CD4-positive, alpha-beta T cell treated with Interleukin-2 at 100 ng/mL for 4 hours (primary cell): ENCODE measurements around the gene SPATA19.

Source experiments
- DNase-seq: peaks from one replicate; pipeline ENCODE4 v3.0.0-alpha.2; 2020; ENCODE audit warnings: low spot score

Gene SPATA19

DNA sequence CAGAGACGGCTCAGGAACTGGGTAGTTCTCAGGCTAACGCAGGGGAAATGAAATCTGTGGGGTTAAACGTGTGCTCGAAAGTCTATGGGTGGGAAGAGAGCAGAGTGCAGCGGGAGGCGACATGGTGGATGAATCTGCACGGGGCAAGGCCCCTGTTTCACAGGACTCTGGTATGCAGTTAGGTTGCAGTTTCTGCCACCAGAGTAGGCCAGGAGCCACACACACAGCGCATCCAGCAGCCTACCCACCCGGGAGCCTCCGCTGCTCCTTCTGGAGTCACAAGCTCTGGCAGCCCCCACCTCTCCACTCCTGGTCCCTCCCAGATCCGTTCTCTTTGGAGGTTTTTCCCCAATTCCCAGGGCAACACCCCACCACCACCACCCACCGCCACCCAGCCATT is 27.0 kb downstream of the SPATA19 start:
- no peak for DNase-seq

DNA sequence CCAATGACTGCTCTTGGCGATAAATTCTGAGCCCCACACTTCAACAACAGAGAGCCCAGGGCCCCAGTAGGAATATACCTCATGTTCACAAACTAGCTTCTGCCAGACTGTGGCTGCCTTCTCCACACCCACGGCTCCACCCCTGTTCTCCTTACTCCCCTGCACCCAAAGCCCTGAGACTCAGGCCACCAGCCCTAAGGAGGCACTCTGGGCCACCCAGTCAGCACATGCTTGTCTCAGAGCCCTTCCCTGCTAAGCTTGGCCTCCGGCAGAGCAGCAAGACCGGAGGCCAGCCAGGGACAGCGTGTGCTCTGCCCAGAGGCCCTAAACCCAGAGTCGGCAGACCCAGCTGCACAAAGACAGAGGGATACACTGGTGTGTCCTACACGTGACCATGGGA is 27.9 kb downstream of the SPATA19 start:
- no peak for DNase-seq

DNA sequence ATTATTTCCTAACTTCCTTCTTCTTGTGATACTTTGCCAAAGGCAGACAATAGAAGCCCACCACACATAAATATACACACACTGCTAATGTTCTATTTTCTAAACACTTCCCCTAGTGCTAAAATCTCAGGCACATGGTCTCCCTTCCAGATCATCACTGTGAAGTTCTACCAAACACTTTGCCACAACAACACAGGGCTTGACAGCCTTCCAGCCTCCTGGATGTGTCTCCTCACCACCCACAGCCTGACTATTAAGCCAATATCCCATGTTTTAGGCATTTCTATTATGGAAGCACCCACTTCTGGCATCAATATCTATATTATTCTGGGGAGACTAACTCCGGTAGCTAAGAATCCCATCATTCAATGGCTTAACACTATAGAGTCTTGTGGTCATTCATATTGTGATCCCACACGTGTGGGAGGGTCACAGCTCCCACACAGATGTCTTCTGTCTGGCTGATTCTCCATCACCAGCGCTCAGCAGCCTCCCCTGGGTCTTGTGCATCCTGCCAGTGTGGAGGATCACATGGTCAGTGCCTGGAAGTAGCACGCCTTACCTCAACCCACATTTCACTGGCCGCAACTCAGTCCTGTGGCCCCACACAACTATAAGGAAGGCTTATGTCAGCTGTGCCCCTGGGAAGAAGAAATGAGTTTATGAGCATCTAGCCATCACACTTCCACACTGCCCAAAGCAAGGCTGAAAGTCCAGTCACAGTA is 29.0 kb downstream of the SPATA19 start:
- no peak for DNase-seq

DNA sequence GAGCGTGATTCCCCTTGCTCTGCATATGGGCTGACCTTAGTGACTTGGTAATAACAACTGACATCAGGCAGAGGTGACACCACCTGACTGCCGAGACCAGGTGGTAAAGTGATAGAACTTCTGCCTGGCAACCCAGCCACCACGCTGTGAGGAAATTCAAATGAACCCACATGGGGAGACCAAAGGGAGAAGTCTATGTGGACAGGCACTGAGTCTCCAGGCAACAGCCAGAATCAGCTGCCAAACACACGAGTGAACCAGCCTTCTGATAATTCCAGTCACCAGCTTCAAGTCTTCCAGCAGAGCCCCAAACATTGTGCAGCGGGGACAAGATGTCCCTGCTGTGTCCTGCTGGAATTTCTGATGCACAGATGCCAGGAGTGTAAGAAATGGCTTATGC is 29.7 kb downstream of the SPATA19 start:
- no peak for DNase-seq

DNA sequence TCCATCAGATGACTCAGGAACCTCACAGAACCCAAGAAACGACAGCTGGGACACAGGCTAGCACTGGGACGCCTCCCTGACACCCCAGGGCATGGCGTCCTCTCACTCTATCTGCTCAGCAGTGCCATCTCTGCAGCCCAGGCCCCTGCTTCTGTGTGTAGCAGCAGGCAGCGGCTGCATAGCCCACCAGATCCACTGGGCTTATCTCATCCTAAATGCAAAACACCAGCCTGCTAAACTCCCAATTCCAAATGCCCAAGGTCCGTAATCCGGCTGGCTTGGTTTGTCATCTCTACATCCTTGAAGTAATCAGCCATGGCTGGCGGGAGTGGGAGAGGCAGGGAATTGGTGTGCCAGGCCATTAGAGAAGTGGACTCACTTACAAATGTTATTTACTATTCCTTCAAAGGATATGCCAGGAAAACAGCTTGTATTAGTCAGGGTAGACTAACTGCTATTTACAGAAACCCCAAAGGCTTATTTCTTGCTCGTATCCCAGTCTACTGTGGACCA is 30.7 kb downstream of the SPATA19 start:
- DNase-seq: no peak

DNA sequence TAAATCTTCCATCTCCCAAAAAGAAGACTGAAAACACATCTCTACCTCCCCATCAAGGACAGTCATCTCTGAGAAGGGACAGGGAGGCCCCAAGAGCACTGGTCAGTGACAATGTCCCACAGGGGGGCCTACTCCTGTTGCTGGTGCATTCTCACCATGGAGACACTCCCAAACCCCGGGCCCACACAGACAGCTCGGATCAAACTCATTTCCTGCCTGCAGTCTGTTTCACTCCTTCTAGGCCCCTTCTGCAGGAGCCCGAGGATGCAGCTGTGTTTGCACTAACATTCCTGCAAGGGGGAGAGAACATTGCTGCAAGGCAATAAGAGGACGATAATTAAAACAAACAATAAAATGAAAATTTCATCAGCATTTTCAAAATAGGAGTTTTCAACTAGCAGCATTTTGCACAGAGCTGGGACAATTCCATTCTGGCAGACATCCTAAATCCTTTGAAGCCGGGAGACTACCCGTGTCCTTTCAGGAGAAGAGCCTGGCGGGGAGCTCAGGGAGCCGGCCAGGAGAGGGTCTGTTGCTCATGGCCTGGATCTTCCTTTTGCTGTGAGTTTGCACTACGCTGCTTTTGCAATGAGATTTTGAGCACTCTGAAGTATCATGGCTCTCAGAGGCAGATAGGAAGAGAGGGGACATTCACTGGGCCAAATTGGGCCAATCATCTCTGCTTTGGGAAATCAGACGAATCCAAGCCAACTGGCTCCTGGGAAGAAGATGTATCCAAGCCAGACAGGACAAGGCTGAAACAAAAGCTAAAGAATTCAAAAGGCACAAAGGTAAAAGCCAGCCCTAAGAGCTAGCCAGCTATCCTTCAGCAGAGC is 33.2 kb downstream of the SPATA19 start:
- DNase-seq: no peak

DNA sequence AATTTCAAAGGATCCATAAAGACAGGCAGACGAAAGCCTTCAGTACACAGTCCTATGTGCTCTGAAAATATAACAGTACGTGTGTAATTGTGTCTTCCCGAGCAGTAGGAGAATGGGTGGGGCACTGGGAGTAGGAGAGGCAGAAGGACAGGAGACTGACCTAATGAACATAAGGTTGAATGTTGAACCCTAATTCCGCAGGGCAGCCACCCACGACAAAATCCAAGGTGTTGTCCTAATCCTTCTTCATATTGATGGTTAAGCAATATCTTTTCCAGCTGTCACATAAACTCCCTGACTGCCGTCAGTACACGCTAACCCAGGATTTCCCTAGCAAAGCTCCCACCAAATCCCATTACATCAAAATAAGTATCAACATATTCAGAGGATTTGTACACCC is 34.5 kb downstream of the SPATA19 start:
- DNase-seq: no peak

DNA sequence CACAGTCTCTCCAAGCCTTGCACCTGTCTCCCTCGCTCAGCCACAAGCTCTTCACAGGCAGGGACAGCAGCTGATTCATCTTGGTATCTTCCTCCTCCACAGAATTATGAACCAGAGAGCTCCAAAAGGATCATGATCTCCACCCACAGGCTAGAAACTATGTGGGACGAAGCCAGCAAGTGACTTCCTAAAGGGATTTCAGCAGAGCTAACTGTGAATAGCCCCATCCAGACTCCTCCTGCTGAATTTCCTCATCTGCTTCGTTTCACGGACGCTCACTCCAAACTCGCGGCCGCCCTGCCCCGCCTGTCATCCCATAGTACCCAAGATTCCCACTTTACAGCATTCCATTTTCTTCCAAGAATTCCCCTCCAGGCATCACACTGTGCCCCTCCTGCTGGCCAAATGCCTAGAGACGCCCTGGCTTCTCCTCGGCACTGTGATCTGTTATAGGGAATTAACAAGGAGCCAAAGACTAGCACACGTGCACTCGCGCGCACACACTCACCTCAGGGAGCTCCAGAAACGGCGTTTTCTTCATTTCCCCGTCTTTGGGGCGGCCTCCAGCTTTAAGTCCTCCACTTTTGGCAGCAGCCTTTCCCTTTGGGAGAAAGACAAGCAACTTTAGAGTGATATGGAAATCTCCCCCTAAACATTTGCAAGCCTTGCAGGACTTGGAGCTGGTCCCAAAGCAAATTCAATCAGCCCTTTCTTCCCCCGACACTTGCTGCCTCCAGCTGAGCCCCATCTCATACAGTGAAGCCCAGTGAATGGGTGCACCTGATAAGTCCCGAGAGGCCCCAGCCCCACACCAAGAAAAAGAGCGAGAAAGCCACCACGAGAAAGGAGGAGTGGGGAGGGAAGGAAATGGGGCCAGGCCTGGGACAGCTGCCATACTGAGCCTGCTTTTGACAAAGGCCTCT is 35.5 kb downstream of the SPATA19 start:
- no peak for DNase-seq

DNA sequence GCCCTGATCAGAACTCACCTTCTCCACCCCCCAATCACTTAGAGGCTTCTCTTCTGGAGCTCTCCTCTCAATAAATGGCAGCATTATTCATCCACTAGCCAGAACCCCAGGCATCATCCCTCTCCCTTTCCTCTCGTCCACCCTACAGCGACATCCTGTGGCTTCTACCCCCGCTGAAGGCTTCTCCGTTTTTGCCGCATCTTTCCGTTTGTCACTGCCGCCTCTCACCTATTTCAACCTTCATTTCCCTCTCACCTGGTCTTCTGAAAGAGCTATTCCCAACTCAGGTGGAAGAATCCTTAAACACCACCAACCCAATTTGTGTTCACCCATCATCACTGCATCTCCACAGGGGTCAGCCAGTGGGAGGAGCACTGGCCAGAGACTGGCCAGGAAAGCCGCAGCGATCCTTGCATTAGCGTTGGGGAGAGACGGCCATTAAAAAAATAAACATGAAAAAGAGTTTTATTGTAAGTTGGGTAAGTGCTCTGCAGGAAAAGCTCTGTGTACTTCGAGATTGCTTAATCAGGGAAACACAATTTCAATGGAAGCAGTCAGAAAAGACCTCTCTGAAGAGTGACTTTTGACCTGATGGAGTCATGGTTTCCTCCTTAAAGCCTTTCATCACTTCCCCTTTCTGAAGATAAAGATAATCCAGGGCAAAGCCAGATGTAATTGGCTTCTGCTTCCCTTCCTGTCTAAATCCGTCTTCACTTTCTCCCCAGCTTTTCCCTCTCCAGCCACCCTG is 36.7 kb downstream of the SPATA19 start:
- DNase-seq: no peak

DNA sequence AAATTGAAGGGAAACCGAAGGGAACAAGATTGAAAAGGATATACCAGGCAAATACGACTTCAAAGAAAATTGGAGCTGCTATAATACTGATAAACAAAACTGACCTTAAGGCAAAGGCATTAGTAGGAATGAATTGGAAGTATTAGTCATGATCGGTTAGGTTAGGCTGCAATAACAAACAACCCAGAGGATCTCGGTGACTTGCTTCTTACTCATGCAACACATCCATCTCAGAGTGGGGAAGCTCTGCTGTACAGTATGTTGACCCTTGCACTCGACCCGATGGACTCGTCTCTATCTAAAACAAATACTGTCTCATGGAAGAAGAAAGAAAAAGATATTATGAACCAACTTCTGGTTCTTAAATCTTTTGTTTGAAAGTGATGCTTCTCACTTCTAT is 42.3 kb downstream of the SPATA19 start:
- DNase-seq: no peak

DNA sequence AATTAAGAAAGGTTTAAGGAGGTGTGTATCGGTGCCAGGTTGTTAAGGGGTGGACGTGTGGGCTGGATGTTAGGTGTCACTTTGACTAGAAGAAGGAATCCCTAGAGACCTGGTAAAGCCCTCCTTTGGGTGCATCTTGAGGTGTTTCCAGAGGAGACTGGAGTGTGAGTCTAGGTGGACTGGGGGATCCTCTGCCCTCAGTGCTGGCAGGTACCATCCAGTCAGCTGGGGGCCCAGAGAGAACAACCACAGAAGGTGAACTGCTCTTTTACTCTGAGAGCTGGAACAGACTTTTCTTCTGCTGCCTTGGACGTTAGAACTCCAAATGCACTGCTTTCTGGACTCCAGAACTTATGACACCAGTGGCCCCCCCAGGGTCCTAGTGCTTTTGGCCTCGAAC is 44.0 kb downstream of the SPATA19 start:
- DNase-seq: no peak

DNA sequence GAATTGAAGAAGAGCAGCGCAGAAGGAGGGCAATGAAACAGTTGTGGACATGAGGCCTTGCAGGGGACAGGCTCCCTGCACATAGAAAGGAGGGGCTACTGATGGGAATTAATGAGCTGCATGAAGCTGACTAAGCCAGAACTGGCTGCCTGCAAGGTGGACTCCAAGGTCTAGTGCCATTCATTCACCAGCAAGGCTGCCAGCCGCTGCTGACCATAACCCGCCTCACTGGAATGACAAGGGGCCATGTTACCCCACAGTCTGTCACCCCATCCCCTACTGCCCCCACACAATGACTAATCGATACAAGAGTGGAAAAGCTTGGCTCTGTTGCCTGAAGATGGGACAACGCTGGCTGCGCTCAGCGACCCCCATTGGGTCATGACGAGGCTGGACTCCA is 44.6 kb downstream of the SPATA19 start:
- no peak for DNase-seq

DNA sequence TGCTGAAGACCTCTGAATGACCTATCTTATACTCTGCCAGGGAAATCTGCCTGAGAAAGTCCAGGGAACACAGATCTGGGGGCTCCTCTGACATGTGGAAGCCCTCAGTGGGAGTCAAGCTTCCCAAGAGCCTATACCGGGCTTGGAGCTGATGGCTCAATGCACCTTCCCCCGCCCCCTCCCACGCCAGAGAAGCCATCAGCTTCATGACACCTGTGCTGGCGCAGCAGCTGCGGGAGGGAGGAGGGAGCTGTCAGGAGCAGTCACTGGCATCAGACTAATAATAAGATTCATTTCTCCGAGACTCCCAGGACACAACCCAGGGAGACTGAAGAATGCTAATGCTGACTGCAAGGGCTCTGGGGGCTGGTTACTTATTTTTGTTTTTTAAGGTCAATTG is 47.8 kb downstream of the SPATA19 start:
- DNase-seq: no peak

DNA sequence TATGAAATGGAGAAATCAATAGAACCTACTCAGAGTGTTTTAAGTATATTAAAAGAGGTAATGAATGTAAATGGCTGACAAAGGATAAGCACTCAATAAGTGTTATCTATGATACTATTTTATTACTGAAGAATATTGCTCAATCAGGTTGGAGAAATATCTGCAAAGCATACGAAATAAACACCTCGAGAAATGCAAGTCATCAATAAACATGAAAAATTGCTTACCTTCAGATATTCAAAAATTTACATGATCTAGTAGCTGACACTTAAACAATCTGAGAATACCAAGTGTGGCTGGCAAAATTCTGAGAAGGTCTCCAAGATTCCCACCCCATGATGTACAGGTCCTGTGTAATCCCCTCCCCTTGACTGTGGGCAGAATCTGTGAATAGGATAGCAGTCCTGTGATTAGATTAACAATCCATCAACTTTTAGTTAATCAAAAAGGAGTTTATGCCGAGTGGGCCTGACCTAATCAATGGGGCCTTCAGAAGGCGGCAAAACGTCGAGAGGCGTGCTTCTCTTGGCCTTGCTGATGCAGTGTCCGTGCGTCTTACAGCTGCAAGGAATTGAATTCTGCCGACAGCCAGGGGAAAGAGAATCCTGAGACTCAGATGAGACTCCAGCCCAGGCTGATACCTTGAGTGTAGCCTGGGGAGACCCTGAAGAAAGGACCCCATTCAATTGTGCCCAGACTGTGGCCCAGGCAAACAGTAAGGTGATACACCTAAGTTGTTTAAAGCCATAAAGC is 49.1 kb downstream of the SPATA19 start:
- no peak for DNase-seq

DNA sequence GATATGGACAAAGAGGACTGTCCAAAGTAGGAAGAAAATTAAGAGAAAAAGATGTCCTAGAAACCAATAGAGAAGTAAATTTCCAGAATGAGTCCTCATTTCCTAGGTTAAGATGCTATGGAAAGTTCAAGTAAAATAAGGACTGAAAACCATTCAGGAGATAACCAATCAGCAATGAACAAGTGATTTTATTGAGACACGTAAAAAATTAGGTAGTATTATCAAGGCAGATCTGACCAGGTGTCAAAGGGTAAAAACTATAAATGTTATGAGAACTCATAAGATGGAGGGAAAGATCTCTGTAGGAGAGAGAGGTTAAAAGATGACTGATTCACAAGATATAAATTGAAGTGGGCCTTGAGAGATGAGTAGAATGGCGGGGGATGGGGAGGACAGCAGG is 50.2 kb downstream of the SPATA19 start:
- no peak for DNase-seq

DNA sequence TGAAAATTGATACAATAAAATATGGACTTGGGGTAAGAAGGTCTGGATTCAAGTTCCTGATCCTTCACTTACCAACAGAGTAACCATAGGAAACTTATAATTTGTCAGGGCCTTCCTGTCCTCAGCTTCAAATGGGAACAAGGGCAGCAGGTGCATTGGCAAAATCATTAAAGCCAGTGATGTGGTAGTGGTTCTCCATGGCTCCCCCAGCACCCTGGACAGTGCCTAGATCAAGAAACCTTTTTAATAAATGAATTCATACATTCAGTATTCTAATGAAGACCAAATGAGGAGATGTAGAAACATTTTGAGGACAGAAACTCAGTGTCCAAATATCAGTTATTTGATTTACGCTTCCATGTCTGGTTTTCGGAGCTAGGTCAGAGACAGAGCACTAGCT is 51.1 kb downstream of the SPATA19 start:
- no peak for DNase-seq

DNA sequence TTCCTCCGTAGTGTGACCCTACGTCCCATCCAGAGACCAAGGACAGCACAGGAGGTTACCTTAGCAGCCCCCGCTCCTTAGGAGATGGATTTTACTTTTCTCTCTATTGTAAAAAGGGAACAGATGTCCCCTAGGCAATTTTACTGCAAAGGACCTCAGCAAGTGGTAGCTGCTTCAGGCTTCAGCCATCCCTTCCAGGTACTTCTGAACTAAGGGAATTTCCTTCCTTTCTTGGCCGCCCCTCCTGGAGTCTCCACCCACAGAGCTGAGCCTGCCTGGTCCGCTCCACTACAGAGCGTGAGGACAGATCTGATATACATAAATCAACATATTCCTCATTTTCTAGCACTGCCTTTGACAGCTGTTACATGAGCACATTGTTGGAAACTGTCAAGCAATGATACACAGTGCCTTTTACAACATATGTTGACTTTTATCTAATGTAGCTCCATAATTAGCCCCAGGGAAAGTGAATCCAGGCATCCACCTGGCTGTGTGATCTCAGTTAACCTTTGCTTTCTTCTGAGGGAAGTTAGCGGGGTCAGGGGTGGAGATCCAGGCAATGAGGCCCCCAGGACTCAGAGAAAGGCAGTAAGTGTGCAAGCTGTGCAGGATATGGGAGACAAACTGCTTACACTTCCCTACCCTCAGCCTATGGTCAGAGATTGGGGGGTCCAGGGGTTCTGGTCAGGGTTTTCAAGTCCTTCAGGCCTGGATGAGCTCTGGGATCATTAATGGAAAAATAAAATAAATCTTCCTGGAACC is 51.9 kb downstream of the SPATA19 start:
- DNase-seq: no peak

DNA sequence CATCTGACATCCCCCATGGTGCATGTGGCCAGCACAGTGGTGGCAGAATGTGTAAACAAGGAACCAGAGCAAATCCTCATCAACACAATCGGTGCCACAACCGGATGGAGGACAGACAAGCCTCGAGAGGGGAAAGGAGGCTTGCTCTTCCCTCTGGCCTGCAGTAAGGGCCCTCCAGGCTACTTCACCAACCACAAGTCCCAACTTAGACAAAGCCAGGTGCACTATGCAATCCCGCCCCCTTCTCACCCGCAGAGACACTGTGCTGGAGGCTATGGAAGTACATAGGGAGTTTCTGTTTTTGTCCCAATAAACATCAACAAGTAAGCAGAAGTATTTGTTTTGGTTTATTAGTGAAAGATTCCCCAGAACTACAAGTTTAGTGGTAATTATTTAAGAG is 54.3 kb downstream of the SPATA19 start:
- no peak for DNase-seq
